NCI-H526 treated with DMSO at 0.1 percent for 48 hours (cell line): ENCODE measurements around the gene TMEM63A.
A peak's percentile ranks its signal among the peaks of the same experiment; 100 is the strongest.
"Not testable (repeated sequence)": the region's sequence is repeated elsewhere in the genome, so short reads cannot be mapped to it uniquely, and the experiment has no call there.

Source experiments
- DNase-seq: peaks from one replicate; lab custom pipeline; 2025; lab: John Stamatoyannopoulos, UW

The TMEM63A gene

GRCh38 chr1:225908773-225909172 lies 26.6 kb upstream of the TMEM63A start:
- DNase-seq: peak; percentile 56

GRCh38 chr1:225908013-225908640 lies 25.9 kb upstream of the TMEM63A start:
- DNase-seq: no peak

DNA sequence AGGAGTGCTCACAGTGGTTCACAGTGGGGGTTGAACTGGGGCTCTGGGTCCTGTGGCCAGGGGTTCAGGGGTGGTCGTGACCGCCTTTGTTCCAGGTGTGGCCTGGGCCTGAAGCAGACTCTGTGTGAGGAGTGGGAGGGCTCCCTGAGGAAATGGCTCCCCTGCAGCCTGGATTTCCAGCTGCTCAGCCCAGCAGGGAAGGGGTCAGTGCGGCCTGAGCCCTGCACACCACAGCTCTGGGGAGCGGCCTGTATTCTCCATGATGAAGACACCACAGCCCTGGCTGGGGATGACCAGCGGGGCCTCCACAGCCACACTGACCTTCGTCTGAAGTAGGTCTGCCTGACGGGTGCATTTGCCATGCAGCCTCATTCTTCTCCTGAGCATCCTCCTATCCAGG lies 25.2 kb upstream of the TMEM63A start:
- DNase-seq: no peak

- DNase-seq: no peak
Observed at GRCh38 chr1:225906467-225906866, 24.3 kb upstream of the TMEM63A start.

GRCh38 chr1:225903623-225904022 lies 21.4 kb upstream of the TMEM63A start:
- DNase-seq: no peak

DNA sequence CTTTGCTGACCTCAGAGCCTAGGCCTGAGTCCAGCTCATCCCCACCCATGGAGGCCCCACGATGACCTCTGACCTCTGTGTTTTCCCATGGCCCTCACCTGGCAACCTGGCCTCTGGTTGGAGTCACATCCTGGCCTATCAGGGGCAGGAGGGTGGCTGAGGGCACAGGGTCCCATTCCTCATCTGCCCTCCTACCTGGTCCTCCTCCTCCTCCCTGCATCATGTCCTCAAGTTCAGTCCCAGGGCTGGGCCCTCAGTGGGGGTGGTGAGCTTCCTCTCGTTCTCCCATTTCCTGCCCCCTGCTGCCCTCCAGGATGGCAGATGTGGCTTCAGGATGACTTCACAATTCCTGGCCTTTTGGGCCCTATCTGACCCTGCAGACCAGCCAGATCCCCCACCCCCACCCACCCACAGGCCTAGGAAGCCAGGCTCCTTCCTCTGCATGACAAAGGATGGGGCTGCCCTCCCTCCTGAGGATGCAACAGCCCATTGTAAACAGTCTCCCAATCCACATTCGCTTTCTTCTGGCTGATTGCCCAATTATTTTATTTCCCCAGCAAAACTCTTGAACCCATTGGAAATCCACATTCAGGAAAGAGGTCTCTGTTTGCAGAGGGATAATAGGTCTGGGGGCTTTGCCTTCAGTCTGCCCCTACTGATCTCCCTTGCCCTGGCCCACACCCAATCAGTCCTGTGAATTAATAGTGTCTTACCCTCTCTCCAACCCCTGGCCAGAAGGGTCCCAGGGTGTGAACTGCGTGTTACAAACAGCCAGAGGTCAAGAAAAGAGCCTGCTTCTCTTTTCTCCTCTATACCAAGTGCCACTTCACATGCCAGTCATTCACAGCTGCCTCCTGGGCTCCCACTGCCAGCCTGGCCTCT lies 17.1 kb upstream of the TMEM63A start:
- DNase-seq: no peak

DNA sequence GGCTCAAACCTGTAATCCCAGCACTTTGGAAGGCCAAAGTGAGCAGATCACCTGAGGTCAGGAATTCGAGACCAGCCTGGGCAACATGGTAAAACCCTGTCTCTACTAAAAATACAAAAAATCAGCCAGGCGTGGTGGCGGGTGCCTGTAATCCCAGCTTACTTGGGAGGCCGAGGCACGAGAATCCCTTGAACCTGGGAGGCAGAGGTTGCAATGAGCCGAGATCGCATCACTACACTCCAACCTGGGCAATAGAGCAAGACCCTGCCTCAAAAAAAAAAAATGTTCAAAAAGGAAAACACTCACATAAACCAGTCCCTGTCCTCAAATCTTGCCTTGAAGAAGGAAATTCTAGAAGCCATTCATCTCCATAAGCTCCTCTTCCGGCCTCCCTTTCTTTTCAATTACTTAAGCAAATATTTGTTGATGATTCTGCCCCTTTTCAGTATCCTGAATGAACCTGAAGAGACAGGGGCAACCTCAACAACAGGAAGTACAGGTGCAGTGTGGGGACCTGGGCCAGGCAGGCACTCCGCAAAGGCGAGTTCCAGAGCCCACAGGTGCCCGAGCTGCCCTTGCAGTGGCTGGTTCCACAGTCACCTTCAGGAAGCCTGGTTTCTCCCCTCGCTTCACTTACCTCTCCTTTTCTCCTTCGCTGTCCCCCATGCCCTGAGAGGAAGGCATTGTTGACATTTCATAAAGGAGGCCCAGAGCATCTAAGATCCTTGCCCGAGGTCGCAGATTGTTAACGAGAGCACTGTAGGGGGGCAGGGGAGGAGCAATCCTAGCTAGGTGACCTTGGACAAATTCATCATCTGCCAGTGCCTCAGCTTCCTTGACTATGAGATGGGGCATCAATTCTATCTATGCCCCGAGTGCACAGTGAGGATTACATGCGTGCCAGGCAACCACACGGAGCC lies 15.7 kb upstream of the TMEM63A start:
- no peak for DNase-seq

DNA sequence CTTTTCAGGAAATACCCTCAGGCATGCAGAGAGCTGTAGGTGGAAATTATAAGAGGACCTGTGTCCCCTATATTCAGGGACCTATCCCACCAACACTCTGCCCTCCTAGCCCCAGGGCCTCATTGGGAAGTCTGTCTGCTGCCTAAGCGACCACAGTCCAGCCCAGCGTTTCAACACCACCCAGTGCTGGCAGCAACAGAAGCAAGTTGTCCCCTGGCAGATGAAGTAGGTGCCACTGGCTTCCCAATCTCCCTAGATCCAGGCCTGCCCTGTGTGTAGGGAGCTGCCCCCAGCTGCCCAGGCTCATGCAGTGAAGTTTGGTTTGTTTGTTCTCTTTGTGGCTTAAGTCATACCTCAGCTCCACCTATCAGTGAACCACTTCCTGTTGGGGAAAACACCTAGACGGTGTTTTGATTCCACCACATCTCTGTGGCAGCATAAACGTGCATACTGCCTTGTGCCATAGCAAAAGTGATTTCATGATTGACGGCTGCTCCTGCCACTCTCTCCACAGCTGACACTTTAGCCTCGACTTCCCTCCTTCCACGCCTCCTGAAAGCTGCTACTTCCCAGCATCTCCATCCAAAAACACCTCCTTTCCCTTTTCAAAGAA lies 14.9 kb upstream of the TMEM63A start:
- DNase-seq: no peak

DNA sequence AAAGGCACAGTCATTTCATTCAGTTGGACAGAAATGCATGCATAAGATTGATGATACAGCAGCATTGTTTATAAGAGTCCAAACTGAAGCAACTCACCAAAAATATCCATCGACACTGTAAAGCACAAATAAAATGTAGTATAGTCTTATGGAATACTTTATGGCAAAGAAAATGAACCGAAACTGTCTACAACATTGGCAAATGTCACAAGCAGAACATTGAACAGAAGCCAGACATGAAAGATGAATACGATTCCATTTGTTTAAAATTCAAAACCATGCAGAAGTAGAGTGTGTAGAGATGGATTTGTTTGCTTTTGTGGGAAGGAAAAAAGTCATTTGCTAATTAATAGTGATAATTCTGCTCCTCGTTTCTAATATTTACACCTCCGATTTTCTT lies 14.3 kb upstream of the TMEM63A start:
- no peak for DNase-seq

GRCh38 chr1:225892307-225892706 lies 10.1 kb upstream of the TMEM63A start:
- DNase-seq: no peak

- no peak for DNase-seq
Observed at GRCh38 chr1:225891229-225891972, 9.2 kb upstream of the TMEM63A start.

- no peak for DNase-seq
Observed at GRCh38 chr1:225890346-225891228, 8.4 kb upstream of the TMEM63A start.

DNA sequence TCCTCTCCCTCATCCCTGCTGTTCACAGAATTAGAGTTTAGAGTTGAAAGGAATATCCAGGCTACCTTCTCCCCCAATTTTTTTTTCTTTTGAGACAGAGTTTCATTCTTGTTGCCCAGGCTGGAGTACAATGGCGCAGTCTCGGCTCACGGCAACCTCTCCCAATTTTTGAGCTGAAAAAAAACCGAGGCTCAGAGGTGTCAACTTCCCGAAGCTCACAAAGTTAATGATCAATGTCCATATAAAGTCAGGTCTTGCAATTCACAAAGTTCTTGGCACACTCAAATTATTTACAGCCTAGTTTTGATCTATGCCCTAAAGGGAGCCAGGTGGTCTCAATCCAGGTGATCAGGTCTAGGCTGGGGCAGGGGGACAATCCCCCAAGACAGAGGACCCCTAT lies 7.6 kb upstream of the TMEM63A start:
- DNase-seq: no peak

GRCh38 chr1:225888898-225889601 lies 6.9 kb upstream of the TMEM63A start, which contains the start of gene LEFTY1:
Gene LEFTY1 (minus strand): TSS chr1:225889146. CDS start chr1:225889066, 80 bp downstream.
- DNase-seq: no peak

GRCh38 chr1:225888289-225888897 lies 6.2 kb upstream of the TMEM63A start:
- no peak for DNase-seq

DNA sequence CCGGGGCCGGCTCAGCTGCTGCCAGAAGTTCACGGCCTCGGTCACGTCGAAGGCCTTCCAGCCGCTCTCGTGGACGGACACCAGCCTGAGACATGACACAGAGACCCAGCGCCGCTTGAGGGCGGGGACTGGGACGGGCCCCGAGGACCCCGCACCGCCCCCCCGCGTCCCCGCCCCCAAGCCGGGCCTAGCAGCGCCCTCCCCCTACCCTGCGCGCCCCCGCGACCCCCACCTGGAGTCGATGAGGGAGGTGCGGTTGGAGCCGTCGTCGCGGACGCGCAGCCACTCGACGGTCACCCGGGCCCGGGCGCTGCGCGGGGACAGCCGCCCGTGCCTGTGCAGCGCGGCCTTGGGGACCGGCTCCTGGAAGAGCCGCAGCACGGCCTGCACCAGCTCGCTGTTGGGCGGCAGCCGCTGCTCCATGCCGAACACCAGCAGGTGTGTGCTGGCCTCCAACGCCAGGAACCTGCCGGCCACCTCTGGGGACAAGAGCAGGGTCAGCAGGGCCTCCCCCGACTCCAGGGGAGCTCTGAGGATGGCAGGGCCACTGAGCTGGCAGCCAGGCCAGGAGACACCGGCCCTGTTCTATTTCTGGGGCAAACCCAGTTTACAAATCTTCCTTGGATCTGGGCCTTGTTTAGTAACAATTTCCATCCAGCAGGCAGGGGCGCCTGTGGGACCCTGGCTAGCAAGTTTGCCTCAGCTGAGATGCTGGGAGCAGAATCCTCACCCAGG lies 5.5 kb upstream of the TMEM63A start:
- not testable (repeated sequence) for DNase-seq

DNA sequence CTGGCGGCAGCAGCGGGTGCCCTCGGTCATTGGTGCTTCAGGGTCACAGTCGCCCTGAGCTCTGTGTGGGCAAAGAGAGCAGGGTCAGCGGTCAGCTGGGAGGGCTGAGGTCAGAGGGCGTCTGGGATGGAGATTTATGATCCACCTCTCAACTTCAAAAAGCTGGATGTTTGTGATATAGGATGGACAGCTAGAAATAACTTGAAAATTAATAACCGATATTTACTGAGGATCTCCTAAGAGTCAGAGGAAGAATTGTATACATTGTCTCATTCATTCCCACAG lies 4.8 kb upstream of the TMEM63A start:
- no peak for DNase-seq

DNA sequence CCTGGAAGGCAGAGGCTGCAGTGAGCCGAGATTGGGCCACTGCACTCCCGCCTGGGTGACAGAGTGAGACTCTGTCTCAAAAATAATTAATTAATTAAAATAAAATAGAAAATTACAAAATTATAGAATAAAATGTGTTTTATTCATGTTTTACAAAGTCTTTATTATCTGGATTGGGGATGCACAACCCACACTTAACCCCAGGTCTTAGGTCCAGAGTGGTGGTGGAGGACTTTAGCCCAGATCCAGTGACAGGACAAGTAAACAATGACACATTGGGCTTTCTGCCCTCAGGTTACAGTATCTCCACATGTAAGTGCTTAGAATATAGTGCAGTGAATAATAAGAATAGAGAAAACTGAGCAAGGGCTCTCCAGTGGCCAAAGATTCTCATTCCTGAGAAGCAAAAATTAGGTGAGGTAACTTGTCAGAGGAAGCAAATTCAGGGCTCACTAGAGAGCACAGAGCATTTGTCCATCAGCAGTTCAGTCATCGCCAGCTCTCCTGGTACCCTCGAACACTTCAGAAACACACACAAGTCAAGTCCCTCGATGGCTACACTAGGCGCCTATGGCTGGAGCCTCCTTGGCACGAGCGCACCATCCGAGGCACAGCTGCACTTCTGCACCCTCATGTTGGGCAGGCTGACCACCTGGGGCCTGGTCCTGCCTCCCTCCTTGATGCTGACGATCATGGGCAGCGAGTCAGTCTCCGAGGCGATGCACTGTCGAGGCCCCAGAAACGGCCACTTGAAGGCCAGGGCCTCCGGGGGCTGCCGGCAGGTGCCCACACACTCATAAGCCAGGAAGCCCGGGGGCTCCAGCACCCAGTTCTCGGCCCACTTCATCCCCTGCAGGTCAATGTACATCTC lies 4.2 kb upstream of the TMEM63A start:
- no peak for DNase-seq
